A673 (cell line): ENCODE results near the gene ASH1L. TPM values are rescaled to one million over a fixed set of nuclear protein-coding genes. Genes with fewer than 3 reads are reported as not detected.

Experiments
- BruUV-seq: library from RNA; stranded (reverse); fragments of 400-500 nt; replicated peaks from 2 replicates; lab custom pipeline; 2021; lab: Mats Ljungman, UMichigan
- CTCF ChIA-PET: fragments of 300-600 bp; sonication (Branson Sonifier 250); formaldehyde crosslinking; loops from one replicate; lab custom pipeline; 2022; ENCODE audit warnings: antibody characterized with exemption; lab: Charles Lee
- POLR2A ChIA-PET: fragments of 300-600 bp; sonication (Branson Sonifier 250); formaldehyde crosslinking; loops from one replicate; lab custom pipeline; 2022; ENCODE audit warnings: antibody characterized with exemption; ENCODE audit not compliant: low non-redundant PET; lab: Charles Lee
- DNase-seq: peaks from one replicate; pipeline ENCODE4 v3.0.0-alpha.2; 2015; ENCODE audit warnings: low spot score
- H3K27ac ChIP-seq: fragments of 200-600 bp; sonication (generic); 2 replicates; pipeline ENCODE4 v1.5.1; 2016; ENCODE audit warnings: mixed run types, low read depth, mild to moderate bottlenecking, mixed read lengths, antibody characterized with exemption, low read length; ENCODE audit not compliant: poor library complexity, severe bottlenecking
- H3K27me3 ChIP-seq: fragments of 200-600 bp; sonication (generic); replicated peaks from 2 replicates; pipeline ENCODE4 v1.6.1; 2017; ENCODE audit warnings: mixed run types, low read depth, mild to moderate bottlenecking, mixed read lengths, antibody characterized with exemption, low read length; ENCODE audit not compliant: insufficient read depth, poor library complexity
- H3K36me3 ChIP-seq: fragments of 200-600 bp; sonication (generic); 2 replicates; pipeline ENCODE4 v1.6.1; 2016; ENCODE audit warnings: mixed run types, mild to moderate bottlenecking, mixed read lengths, antibody characterized with exemption, low read length; ENCODE audit not compliant: insufficient read depth, poor library complexity, severe bottlenecking
- H3K4me1 ChIP-seq: fragments of 200-600 bp; sonication (generic); 2 replicates; pipeline ENCODE4 v1.6.1; 2017; ENCODE audit warnings: mixed run types, mild to moderate bottlenecking, mixed read lengths, antibody characterized with exemption, low read length; ENCODE audit not compliant: insufficient read depth, poor library complexity, severe bottlenecking
- H3K4me3 ChIP-seq: fragments of 200-600 bp; sonication (generic); 2 replicates; pipeline ENCODE4 v1.5.1; 2016; ENCODE audit warnings: low read depth, mixed run types, mild to moderate bottlenecking, mixed read lengths, low read length; ENCODE audit not compliant: poor library complexity, severe bottlenecking
- H3K9me3 ChIP-seq: fragments of 200-600 bp; sonication (generic); 2 replicates; pipeline ENCODE4 v1.6.1; 2016; ENCODE audit warnings: mixed run types, low read depth, mild to moderate bottlenecking, mixed read lengths, antibody characterized with exemption, low read length; ENCODE audit not compliant: poor library complexity, severe bottlenecking
- EZH2 ChIP-seq: fragments of 200-600 bp; sonication (generic); IDR thresholded peaks from 2 replicates; pipeline ENCODE4 v1.6.1; 2017; ENCODE audit warnings: borderline replicate concordance, low read depth, mild to moderate bottlenecking, mixed read lengths, antibody characterized with exemption, low read length; ENCODE audit not compliant: poor library complexity, severe bottlenecking
- intact Hi-C: fragments of 100-400 bp; cut with micrococcal nuclease; formaldehyde crosslinking; loops from one replicate; pipeline ENCODE4 v1.10.0; 2022; ENCODE audit not compliant: unreplicated experiment
- microRNA-seq: library from miRNA; unstranded; fragments of <30 nt; microRNA quantifications from one replicate; pipeline ENCODE4 v1.2.0, GENCODE V29; 2021
- total RNA-seq: library from RNA; stranded (reverse); gene quantifications from 2 replicates; pipeline ENCODE4 v1.2.3, GENCODE V29; 2021
- TF ChIP-seq, protein P1 (sequence below): fragments of 300-800, 200-600 bp; sonication (generic); conservative IDR thresholded peaks from 2 replicates; pipeline ENCODE4 v1.5.1; 2017; ENCODE audit warnings: low read depth, mild to moderate bottlenecking, antibody characterized with exemption, low read length, moderate library complexity, mixed read lengths

Gene ASH1L
- total RNA-seq, 1 experiment from 2014 or later = 49.6 TPM

DNA sequence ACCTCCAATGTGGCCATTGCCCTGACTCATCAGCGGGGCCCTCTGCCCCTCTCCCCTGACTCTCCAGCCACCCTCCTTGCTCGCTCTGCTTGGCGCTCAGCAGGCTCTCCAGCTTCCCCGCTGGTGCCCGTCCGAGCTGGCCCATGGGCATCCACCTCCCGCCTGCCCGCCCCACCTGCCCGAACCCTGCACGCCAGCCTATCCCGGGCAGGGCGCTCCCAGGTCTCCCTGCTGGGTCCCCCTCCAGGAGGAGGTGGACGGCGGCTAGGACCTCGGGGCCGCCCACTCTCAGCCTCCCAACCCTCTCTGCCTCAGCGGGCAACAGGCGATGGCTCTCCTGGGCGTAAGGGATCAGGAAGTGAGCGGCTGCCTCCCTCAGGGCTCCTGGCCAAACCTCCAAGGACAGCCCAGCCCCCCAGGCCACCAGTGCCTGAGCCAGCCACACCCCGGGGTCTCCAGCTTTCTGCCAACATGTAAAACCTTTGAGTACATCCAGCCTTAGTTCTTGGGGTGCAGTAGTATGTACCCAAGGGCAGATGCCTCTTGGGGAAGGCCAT, 274.5 kb downstream of the ASH1L start:
- H3K4me3 ChIP-seq = no peak overlapping the region
- no peaks in the 10 kb centered on the region for H3K9me3 ChIP-seq
- TF ChIP-seq, protein P1, sequence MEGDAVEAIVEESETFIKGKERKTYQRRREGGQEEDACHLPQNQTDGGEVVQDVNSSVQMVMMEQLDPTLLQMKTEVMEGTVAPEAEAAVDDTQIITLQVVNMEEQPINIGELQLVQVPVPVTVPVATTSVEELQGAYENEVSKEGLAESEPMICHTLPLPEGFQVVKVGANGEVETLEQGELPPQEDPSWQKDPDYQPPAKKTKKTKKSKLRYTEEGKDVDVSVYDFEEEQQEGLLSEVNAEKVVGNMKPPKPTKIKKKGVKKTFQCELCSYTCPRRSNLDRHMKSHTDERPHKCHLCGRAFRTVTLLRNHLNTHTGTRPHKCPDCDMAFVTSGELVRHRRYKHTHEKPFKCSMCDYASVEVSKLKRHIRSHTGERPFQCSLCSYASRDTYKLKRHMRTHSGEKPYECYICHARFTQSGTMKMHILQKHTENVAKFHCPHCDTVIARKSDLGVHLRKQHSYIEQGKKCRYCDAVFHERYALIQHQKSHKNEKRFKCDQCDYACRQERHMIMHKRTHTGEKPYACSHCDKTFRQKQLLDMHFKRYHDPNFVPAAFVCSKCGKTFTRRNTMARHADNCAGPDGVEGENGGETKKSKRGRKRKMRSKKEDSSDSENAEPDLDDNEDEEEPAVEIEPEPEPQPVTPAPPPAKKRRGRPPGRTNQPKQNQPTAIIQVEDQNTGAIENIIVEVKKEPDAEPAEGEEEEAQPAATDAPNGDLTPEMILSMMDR = no peak
- no peak for TF ChIP-seq EZH2
- no peaks in the 10 kb centered on the region for H3K27me3 ChIP-seq
- POLR2A ChIA-PET = no interaction called here
- no peaks in the 10 kb centered on the region for H3K4me1 ChIP-seq
- intact Hi-C loops = no loop called here
- no peaks in the 10 kb centered on the region for H3K36me3 ChIP-seq
- BruUV-seq = no TSS peak
- no peak for DNase-seq
- CTCF ChIA-PET = no interaction called here
- H3K27ac ChIP-seq = no peak overlapping the region

DNA sequence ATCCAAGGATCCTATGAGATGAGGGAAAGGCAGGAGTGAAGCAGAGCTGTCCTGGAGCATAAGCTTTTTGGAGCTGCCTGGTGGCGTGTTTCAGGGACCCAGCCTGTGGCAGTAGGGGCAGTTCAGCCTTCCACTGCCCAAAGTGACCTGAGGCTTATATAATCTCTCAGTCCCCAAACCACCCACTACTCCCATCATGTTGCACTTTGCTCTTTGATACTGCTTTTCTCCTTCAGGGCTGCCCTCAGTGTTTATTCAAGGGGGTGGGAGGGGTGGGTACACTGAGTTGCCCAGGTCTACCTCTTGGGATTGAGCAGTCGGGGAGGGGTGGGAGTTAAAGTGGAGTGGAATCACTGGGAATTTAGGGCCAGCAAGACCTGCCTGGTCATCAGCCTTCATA, 276.1 kb downstream of the ASH1L start:
- CTCF ChIA-PET = no interaction called here
- Histone ChIP-seq H3K36me3 (no peaks in the 10 kb centered on the region), H3K4me1 (no peaks in the 10 kb centered on the region), H3K9me3 (no peaks in the 10 kb centered on the region), H3K27ac (no peak overlapping the region), H3K27me3 (no peaks in the 10 kb centered on the region), H3K4me3 (no peak overlapping the region)
- DNase-seq = no peak
- TF ChIP-seq, protein P1 = no peak
- no peak for TF ChIP-seq EZH2
- POLR2A ChIA-PET = no interaction called here
- intact Hi-C loops = no loop called here
- no TSS peak for BruUV-seq

DNA sequence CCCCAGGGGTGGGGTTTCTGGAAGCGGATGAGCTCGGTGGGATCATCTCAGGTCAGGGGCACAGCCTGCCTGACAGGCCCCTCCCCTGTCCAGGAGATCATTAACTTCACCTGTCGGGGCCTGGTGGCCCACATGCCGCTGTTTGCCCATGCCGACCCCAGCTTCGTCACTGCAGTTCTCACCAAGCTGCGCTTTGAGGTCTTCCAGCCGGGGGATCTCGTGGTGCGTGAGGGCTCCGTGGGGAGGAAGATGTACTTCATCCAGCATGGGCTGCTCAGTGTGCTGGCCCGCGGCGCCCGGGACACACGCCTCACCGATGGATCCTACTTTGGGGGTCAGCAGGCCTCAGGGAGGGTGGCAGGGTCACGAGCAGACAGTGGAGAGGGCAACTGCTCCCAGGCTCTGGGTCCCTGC, 277.0 kb downstream of the ASH1L start:
- ChIA-PET CTCF (no interaction called here), POLR2A (no interaction called here)
- no peaks in the 10 kb centered on the region for H3K4me1 ChIP-seq
- TF ChIP-seq, protein P1 = no peak
- TF ChIP-seq EZH2 = no peak
- intact Hi-C loops = no loop called here
- H3K36me3 ChIP-seq = no peaks in the 10 kb centered on the region
- H3K4me3 ChIP-seq = no peak overlapping the region
- DNase-seq = no peak
- no peaks in the 10 kb centered on the region for H3K27me3 ChIP-seq
- H3K27ac ChIP-seq = no peak overlapping the region
- no peaks in the 10 kb centered on the region for H3K9me3 ChIP-seq
- BruUV-seq = no TSS peak

Small RNA genes lying within 50 kb of the gene (microRNA-seq; reads per million reads assigned to microRNA genes)
- not detected for gene MIR555

Other genes with a start within 250 kb of the ASH1L start
- gene RUSC1, start 241.9 kb downstream of the ASH1L start, total RNA-seq = 42.2 and 43.9 TPM in 2 replicates
- gene MSTO1, start 47.4 kb upstream of the ASH1L start, total RNA-seq = 80.5 and 83.3 TPM in 2 replicates
- gene YY1AP1, start 126.0 kb upstream of the ASH1L start, total RNA-seq = 58.6 and 59.3 TPM in 2 replicates
- gene DAP3, start 126.3 kb upstream of the ASH1L start, total RNA-seq = 183 and 205 TPM in 2 replicates